Fibroblast of pulmonary artery (primary cell): ENCODE measurements around the gene PPP1R1B.

Source experiments
- DNase-seq: peaks from one replicate; pipeline ENCODE4 v3.0.0-alpha.2; 2010; ENCODE audit warnings: low read depth
- H3K4me3 ChIP-seq: replicated peaks from 2 replicates; pipeline ENCODE4 v1.5.1; 2011; ENCODE audit warnings: low read depth, mild to moderate bottlenecking, control low read depth, low read length, moderate library complexity
- CTCF ChIP-seq: IDR thresholded peaks from 2 replicates; pipeline ENCODE4 v1.5.1; 2011; ENCODE audit warnings: mild to moderate bottlenecking, control low read depth, low read length, inconsistent platforms; ENCODE audit errors: missing control alignments

Gene PPP1R1B

GRCh38 chr17:39662551-39663339 is 36.0 kb downstream of the PPP1R1B start:
- no peak for DNase-seq
- H3K4me3 ChIP-seq, result no peak overlapping the region
- TF ChIP-seq CTCF, result no peak

- no peak for TF ChIP-seq CTCF
- no peak overlapping the region for H3K4me3 ChIP-seq
- DNase-seq, result no peak
Measured at GRCh38 chr17:39663340-39663687, 36.6 kb downstream of the PPP1R1B start.

GRCh38 chr17:39663688-39664580 is 37.2 kb downstream of the PPP1R1B start:
- TF ChIP-seq CTCF, result no peak
- H3K4me3 ChIP-seq, result no peak overlapping the region
- no peak for DNase-seq

GRCh38 chr17:39664581-39665561 is 38.1 kb downstream of the PPP1R1B start, which contains the start of gene TCAP:
Gene TCAP, plus strand, starts transcription at chr17:39665349. Its CDS starts 11 bp downstream, at chr17:39665360.
- H3K4me3 ChIP-seq, result no peak within 1 kb of the TSS
- no peak for DNase-seq
- TF ChIP-seq CTCF, result no peak

- no peak for DNase-seq
- H3K4me3 ChIP-seq, result no peak overlapping the region
- no peak for TF ChIP-seq CTCF
Measured at GRCh38 chr17:39665642-39666224, 39.0 kb downstream of the PPP1R1B start.

- no peak for DNase-seq
- no peak for TF ChIP-seq CTCF
- no peak overlapping the region for H3K4me3 ChIP-seq
Measured at GRCh38 chr17:39666231-39666600, 39.5 kb downstream of the PPP1R1B start.
